Dermis blood vessel endothelial cell (primary cell): ENCODE results near the gene EPS15. TPM values are rescaled to one million over a fixed set of nuclear protein-coding genes. Genes with fewer than 3 reads are reported as not detected.
A peak's percentile ranks its signal among the peaks of the same experiment; 100 is the strongest.
"Not testable (repeated sequence)": the region's sequence is repeated elsewhere in the genome, so short reads cannot be mapped to it uniquely, and the experiment has no call there.

Experiments
- DNase-seq: peaks from one replicate; pipeline ENCODE4 v3.0.0; 2010
- total RNA-seq: library from RNA; depleted of rRNA; stranded (reverse); fragments of >200 nt; gene quantifications from 2 replicates; pipeline ENCODE4 v1.2.3, GENCODE V29; 2014

EPS15 gene
- total RNA-seq, 1 donor from 2014 or later = 112 TPM

GRCh38 chr1:51542158-51542953 is 23.3 kb upstream of the EPS15 start:
- DNase-seq = no peak

- peak; percentile 44 for DNase-seq
Observed at GRCh38 chr1:51541313-51542050, 22.4 kb upstream of the EPS15 start.

GRCh38 chr1:51537568-51537967 is 18.5 kb upstream of the EPS15 start:
- DNase-seq = no peak

- DNase-seq = peak; percentile 88
Observed at GRCh38 chr1:51535006-51535592, 16.0 kb upstream of the EPS15 start.

GRCh38 chr1:51534447-51534846 is 15.4 kb upstream of the EPS15 start:
- DNase-seq = no peak

- DNase-seq = no peak
Observed at GRCh38 chr1:51532853-51533252, 13.8 kb upstream of the EPS15 start.

GRCh38 chr1:51530447-51530846 is 11.4 kb upstream of the EPS15 start:
- DNase-seq = not testable (repeated sequence)

- no peak for DNase-seq
Observed at GRCh38 chr1:51527144-51527543, 8.1 kb upstream of the EPS15 start.

- no peak for DNase-seq
Observed at GRCh38 chr1:51526248-51526647, 7.2 kb upstream of the EPS15 start.

- DNase-seq = no peak
Observed at GRCh38 chr1:51525295-51525694, 6.2 kb upstream of the EPS15 start.

- DNase-seq = no peak
Observed at GRCh38 chr1:51524817-51525216, 5.8 kb upstream of the EPS15 start.

GRCh38 chr1:51523931-51524330 is 4.9 kb upstream of the EPS15 start:
- no peak for DNase-seq

GRCh38 chr1:51520700-51521248 is 1.7 kb upstream of the EPS15 start:
- DNase-seq = peak; percentile 68

GRCh38 chr1:51519865-51520699 is 1.0 kb upstream of the EPS15 start:
- DNase-seq = no peak

- DNase-seq = peak; percentile 52
Observed at GRCh38 chr1:51518586-51519047, 449 bp downstream of the EPS15 start.

- DNase-seq = peak; percentile 48
Observed at GRCh38 chr1:51518033-51518585, 957 bp downstream of the EPS15 start.

- DNase-seq = no peak
Observed at GRCh38 chr1:51517361-51518032, 1.6 kb downstream of the EPS15 start.

GRCh38 chr1:51516649-51517158 is 2.4 kb downstream of the EPS15 start:
- no peak for DNase-seq

GRCh38 chr1:51515982-51516648 is 3.0 kb downstream of the EPS15 start:
- no peak for DNase-seq

GRCh38 chr1:51515312-51515960 is 3.6 kb downstream of the EPS15 start:
- DNase-seq = no peak
